CD4-positive, alpha-beta T cell treated with Interleukin-10 for 1 hour (primary cell): Measurements from ENCODE around the gene ZNF236.
"Not testable (repeated sequence)": the region's sequence is repeated elsewhere in the genome, so short reads cannot be mapped to it uniquely, and the experiment has no call there.

Source experiments
- DNase-seq: peaks from one replicate; pipeline ENCODE4 v3.0.0-alpha.2; 2020

ZNF236 gene

DNA sequence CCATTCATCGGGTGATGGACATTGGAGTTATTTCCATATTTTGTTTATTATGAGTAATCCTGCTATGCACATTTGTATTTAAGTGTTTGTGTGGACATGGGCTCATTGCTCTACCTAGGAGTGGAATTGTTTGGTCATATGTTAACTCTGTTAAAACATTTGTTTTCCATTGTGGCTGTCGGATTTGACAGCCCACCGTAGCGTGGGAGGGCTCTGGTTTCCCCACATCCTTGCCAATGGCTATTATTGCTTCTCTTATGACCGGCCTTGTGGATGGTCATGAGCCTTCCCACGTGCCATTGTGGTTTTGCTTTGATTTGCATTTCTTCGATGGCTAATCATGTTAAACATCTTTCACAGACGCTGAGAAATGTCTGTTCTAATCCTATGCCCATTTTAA is 92.0 kb downstream of the ZNF236 start:
- DNase-seq, result no peak

DNA sequence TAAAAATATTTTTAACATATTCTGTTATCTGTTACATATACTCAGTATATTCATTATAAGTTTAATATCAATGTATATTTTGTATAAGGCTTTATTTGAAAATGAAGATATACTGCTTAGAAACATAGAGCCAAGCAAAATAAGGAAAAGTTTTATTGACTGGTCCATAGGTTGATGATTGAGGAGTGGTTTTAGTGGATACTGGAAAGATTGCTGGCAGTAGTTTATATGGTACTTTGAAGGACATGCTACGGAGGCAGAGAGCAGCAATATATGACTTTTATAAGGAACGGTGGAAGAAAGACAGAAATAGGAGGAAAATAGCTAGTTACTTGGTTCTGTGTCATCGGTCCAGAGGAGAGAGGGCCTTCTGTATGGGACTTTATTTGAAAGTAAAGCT is 92.4 kb downstream of the ZNF236 start:
- DNase-seq, result no peak

DNA sequence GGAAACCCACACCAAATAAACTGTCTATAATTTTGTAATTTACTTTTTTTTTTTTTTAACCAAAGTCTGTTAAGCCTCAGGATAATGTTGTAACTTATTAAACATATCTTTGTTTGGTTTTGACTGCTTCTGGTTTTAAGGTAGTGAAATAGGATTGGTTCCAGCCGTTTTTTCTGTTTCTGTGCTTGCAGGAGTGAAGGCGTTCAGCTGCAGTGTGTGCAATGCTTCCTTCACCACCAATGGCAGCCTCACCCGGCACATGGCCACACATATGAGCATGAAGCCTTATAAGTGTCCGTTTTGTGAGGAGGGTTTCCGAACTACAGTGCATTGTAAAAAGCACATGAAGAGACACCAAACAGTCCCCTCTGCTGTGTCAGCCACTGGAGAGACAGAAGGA is 93.1 kb downstream of the ZNF236 start:
- DNase-seq, result no peak

DNA sequence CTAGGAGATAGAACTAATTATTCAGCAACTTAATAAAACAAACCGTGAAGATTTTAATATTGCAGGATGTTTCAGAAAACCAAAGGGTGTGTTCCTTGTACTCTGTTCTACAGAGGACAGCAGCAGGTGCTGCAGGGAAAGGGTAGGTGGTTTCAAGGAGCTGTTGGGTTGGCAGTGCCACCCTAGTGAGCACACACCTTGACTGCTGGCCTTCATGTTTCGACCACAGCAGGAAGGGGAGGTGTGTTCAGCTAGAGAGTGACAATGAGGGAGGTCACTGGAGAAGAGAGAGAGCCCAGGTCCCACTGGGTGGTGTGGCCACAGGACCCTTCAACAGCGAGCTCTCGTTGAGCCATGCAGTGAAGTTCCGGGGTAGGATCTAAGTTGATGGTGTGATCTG is 98.6 kb downstream of the ZNF236 start:
- no peak for DNase-seq

DNA sequence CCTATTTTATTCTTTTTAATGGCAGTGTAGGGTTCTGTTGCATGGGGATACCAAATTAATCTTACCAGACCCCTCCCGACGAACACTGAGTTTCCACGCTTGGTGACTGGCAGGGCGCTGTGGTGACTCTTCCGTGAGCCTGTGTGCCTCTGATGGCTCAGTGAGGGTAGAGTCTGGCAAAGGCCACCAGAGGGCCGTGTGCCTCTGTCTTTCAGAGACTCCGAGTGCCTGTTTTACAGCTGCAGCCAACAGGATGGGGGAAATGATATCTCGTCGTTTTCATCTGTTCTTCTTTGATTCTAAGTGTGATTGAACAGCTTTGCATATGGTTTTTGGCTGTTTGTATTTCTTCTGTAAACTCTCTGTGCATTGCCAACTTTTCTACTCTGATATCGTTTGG is 99.8 kb downstream of the ZNF236 start:
- DNase-seq, result peak; percentile 50

DNA sequence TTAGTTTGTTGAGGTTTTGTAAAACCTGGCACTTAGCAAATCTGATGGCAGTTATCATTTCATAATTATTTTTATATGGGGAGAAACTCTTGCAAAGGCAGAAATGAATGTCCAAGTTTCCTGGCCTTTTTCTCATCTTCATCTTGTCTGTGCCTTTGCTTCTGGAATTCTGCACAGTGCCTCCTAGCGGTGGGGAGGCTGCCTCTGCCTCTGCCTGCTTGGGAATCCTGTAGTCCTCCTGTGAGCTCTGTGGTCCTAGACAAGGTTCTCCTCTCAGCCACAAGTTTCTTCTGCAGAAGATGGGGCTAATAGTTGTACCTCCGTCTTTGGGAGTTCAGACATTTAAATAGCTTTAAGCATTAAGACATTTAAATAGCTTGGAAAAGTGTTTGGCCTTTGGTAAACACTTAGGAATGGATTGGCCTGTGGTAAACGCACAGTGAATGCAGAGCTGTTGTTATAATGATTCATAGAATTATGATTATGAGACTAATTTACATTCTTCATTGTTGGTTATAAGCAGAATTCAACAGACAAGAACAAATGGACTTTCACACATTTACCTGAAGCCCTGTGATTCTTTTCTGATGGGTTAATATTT is 101.2 kb downstream of the ZNF236 start:
- no peak for DNase-seq

DNA sequence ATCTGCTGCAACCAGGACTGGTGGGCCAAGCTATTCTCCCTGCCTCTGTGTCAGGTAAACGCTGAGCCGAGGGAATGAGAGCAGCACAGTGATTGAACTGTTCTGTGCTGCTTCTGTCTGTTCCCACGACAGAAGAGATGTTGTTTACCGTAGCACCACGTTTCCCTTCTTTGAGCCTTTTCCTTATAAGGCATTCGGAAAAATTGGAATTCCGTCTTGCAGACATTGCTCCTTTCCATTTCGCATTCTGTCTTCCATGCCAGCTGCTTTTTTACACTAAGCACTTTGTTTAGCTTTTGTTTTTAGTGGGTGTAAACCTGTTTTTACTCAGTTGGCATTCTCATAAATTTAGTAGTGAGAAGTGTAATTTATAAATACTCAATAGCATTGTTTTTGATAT is 103.1 kb downstream of the ZNF236 start:
- no peak for DNase-seq

DNA sequence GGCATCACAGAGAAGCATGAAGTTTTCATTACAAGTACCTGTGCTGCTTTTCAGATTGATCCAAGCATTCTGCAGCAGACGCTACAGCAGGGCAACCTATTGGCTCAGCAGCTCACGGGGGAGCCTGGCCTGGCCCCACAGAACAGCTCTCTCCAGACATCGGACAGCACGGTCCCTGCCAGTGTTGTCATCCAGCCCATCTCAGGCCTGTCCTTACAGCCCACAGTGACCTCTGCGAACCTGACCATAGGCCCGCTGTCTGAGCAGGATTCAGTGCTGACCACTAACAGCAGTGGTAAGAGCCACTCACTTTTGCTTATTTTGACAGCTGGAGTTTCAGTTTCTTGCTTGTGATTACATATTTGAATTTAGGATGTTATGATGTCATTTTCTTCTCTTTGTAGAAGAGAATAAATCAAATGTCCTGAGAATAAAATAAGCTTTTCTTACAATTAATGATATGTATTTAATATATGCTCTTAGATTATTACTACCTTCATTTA is 104.9 kb downstream of the ZNF236 start:
- DNase-seq, result no peak

DNA sequence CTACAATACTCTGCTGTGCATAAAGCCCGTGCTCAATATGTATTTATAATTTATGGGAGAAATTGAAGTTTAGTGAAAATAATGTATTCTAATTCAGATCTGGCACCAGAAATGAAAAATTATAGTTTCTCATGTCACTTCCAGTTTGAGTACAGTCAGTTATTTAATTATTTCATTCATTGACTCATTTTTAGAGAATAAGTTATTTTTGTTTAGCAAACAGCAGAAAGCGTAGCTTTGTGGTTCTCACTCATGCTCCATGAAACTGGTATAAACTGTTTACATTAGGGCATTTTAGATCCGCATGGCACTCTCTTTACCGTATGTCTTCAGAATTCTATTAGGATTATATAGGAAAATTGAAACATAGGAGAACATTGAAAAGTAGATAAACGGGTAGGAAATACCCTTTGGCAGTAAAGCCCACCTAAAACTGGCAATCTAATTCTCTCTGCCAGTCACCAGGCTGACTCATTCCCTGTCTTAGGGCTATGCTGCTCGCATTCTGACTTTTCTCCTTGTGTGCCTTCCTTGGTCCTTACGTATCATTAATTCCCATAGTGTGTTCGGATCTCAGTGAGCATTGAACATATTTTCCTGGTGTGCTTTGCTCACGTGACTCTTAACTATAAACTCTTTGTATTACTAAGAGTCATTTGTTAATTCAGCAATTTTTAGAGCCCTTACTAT is 106.0 kb downstream of the ZNF236 start:
- DNase-seq, result no peak

DNA sequence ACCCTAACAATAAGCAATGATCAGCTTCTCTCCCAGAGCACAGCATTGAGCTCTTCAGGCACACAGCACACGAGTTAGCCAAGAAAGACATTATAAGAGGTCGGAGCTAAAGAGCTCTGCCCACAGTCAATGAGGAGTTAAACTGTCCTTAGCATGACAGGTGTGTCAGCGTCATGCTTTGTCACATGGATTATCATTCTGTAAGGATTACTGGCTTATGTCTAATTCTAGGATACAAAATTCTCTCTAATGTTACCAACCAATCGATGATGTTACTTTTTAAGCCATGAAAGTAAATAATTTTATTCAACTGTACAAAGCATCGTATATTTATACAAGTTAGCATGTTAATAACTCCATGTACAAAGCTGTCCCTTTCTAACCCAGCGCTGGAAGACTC is 108.8 kb downstream of the ZNF236 start:
- no peak for DNase-seq

DNA sequence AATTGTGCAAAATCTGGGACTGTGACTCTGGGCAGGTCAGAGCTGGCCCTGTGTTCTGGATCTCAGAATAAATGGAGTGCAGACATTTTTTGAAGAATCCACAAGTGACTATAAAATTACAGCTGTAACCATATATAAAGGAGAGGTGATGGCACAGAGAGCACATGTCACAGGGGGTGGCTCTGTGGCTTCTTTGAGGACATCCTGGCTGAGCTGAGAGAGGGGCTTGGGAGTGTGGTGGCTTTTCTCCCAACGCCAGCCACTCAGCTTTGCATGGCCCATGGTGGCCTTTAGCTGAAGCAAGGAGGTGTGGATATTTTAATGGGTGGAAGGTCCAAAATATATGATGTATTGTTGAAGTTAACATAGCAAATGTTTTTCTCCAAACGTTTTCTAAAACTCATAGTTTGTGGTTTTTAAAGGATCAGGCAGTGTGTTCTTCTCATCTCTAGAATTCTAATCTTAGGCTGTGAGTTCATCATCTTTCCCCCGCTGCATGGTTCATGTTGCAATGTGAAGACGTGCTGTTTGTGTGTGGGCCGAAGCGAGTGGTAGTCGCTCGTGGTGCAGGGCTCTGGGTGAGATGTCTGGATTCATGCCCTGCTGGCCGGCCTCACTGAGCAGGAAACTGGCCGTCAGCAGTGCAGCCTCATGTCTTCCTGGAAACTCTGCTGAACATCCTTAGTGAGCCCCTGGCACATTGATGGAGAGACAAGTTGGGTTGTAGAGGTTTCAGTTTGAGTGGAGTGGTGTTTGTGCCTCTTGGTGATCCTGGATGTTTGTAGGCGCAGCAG is 109.9 kb downstream of the ZNF236 start:
- DNase-seq, result no peak

DNA sequence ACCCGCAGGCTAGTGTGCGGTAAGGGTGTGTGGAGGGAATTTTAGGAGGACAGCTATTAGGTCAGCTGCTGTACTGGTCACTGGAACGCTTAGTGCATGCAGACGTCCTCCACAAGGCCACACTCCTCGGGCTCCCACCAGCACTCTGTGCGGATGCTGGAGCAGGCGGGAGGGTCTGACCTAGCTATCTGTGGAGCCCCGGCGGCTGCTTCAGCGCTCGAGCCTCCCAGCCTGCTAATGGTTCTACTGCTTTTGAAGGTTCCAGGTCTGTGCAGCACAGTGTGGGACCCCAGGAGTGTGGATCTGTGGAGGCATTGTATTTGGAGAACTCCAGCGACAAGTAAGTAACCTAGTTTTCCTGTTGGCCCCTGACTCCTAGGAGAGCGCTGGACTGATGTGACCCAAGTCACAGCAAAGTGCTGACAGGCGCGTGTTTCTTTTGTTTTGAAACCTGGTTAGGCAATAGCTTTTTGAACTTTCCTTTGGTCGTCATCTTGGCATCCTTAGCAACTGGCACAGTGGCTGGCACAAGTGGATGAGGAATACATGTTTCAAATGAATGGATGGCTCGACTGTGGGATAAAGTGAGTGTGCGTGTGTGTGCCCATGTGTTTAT is 113.5 kb downstream of the ZNF236 start:
- DNase-seq, result no peak

DNA sequence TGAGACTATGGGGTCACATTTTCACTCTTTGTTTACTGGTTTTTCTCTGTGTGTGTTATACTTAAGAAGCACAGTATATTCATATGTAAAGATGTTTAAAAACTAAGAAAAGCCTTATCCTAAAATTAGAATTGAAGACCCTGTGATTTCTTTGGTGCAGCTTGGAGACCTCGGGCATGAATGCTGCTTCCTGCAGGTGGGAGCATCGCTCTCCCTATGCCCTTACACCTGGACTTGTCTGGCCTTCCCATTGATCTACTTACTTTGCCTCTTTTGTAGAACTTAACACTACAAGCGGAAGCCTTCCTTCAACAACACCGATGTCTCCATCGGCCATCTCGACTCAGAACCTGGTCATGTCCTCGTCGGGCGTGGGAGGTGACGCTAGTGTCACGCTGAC is 114.5 kb downstream of the ZNF236 start:
- no peak for DNase-seq

DNA sequence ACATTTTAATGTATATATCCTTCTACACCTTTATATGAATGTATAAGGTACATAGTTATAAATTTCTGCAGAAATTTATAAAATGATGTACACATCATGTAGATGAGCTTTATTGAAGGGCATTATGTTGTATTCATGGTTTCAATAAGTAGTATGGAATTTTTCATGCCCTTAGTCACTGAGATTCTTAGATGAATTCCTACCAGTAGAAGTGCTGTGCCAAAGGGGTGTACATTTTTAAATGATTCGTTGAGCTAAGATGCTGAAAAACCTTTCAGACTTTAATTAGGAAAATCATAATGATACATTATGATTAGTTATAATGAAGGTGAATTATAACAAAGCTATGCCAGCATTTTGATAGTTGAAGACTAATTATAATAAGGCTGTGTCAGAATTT is 115.2 kb downstream of the ZNF236 start:
- DNase-seq, result no peak

DNA sequence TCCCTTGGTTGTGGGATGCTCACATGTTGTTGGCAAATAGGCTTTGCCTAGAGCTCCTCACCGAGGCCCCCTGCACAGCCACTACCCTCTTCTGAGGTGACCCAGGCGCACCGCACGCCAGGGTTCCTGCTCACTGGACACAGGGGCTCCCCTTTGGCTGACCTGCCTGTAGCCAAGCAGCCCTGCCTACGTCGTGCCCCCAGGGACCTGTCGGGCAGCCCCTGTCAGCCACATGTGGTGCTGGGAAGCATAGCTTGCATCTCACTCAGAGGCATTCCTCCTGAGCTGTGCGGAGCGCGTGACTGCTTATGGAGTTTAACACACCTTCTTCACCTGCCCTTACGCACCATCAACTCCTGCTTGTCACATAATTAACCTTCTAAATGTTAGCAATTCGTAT is 116.3 kb downstream of the ZNF236 start:
- no peak for DNase-seq

DNA sequence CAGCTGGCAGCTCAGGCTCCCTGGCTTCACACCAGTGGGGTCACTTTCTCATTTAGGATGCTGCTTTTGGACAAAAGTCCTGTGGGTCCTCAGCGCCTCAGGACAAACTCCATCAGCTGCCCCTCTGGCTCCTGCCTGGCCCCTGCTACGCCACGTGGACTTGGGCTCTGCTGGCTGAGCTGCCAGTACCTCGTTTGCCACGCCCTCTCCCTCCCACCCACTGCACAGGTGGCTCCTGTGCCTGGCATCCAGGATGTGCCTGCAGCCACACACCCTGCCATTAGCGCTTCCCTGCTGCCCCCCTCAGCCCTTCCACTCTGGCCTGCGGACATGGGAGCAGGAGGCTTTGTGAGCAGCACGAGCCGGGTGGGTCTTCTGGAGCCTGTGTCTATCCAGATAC is 118.9 kb downstream of the ZNF236 start:
- DNase-seq, result no peak

DNA sequence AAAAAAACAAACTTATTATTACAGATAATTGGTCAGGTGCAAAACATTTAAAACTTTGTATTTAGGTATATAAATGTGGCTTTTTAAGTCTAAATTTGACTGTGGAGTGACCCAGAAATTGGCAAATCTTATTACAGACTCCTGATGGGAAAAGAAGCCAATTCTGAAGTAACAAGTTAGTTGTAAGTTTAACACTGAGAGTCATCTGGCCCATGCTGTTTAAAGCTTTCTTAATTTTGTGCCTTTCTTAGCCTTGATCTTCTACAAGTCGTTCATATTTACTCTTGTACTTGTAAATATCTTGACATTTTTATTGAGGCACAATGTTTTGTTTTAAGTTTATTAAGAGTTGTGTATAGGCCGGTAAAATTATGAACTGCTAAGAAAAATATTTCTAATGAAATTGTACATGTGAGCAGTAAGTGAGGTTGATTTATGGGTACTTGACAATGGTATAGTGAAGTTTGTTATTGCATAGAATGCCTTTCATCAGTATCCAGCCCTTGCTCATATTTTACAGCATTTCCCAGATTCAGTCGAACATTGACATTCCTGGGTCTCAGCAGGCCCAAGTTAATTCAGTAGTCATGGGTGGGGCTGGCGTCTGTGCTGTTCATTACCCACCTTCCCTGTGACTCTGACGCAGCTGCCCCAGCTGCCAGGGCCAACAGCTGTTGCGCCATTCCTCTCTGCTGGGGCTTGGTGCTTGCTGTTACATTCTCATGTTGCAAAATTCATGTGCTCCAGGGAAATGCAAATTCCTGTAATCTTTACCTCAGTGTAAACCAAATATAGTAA is 121.4 kb downstream of the ZNF236 start:
- no peak for DNase-seq

DNA sequence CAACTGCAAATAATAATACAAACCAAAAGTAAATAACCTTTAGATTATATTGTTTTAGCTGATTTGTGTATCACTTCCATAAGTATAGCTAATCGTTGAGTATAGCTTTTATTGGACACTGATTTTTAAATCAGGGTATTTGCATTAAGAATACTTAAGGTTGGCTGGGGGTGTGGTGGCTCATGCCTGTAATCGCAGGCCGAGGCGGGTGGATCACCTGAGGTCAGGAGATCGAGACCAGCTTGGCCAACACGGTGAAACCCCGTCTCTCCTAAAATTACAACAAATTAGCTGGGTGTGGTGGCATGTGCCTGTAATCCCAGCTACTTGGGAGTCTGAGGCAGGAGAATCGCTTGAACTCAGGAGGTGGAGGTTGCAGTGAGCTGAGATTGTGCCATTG is 122.0 kb downstream of the ZNF236 start:
- not testable (repeated sequence) for DNase-seq

DNA sequence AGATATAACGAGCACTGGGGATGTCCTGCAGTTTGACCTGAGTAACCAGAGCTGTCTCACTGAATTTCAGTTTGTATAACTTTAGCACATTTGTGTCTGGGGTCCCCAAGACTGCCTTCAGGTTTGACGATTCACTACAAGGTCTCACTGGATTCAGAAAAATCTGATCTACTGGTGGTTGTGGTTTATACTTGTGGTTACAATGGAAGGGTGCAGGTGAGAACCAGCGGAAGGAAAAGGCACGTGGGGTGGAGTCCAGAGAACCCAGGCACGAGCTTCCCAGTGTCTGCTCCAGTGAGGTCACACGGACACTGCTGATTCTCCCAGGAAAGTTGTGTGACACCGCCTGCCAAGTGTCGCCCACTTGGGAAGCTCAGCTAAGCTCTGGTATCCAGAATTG is 126.0 kb downstream of the ZNF236 start:
- DNase-seq, result peak; percentile 11

DNA sequence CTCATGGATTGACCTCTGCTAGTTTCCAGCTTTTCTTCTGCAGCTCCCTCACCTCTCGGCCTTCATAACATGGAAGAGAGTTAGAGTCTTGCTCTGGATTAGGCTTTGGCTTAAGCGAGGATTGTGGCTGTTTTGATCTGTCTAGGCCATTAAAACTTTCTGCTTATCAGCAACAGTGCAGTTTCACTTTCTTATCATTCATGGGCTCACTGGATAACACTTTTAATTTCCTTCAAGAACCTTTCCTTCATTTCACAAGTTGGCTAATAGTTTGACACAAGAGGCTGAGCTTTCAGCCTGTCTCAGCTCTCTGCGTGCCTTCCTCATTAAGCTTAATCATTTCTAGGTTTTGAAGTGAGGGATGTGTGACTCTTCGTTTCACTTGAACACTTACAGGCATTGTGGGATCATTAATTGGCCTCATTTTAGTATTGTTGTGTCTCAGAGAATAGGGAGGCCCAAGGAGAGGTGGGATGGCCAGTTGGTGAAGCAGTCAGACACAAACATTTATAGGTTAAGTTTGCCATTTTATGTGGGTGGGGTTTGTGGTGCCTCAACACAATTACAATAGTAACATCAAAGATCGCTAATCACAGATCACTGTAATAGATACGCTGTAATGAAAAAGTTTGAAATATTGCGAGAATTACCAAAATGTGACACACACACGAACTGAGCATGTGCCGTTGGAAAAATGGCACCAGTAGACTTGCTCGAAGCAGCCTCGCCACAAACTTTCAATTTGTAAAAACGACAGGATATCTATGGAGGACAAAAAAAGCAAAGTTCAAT is 129.3 kb downstream of the ZNF236 start:
- DNase-seq, result no peak

DNA sequence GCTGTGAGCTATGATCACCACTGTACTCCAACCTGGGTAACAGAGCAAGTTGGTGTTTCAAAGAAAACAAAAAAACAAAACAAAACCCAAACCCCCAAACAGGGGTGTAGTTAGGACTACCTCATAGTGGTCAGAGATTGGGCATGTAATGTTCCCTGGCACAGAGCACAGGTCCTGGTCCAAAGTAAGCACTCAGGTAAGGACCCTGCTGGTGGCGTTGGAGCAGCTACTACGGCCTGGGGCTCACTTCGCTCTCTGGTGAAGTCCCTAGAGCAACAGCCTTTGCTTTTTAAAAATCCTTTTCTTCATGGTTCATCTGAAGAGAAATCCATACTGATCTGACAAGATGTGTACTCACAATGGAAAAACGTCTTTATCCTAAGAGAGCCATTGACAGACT is 130.4 kb downstream of the ZNF236 start:
- DNase-seq, result no peak

DNA sequence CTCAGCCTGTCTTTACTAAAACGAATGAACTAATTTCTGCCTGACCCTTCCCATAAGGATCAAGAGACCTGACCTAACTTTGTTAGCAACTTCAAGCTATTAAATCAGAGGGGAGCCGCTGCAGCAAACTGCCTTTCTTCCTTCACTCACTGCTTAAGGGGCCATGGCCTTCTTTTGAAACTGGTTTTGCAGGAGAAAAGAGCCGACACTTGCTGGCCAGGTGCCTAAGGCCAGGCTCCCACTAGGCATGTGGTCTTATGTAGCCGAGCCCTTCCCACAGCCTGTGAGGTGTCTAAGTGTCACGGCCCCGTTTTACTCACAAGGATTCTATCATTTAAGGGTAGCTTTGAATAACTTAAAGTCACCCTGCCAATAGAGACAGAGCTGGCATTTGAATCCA is 130.8 kb downstream of the ZNF236 start:
- no peak for DNase-seq
